ENCODE data around the gene NTPCR.

GRCh38 chr1:233032916-233033315 is 82.5 kb downstream of the NTPCR start:
- TF ChIP-seq POLR2A (IDR thresholded peaks at IDR 0.05) (no peak), CTCF (IDR thresholded peaks at IDR 0.05) (no peak)
